K562 (cell line): Measurements from ENCODE around the gene USP17L28.
"Not testable (repeated sequence)": the region's sequence is repeated elsewhere in the genome, so short reads cannot be mapped to it uniquely, and the experiment has no call there.

Experiments
- HNRNPLL ChIP-seq: fragments of 200-400 bp; formaldehyde crosslinking; IDR thresholded peaks from 2 replicates; pipeline ENCODE4 v1.6.1; 2017; ENCODE audit warnings: low read length, low read depth, mild to moderate bottlenecking; ENCODE audit not compliant: poor library complexity, severe bottlenecking
- POLR2A ChIP-seq: fragments of 450-650 bp; conservative IDR thresholded peaks from 2 replicates; pipeline ENCODE4 v1.6.1; 2016
- ZBTB1 ChIP-seq: sonication (generic); formaldehyde crosslinking; IDR thresholded peaks from 2 replicates; pipeline ENCODE4 v1.8.1; 2023; ENCODE audit warnings: missing genetic modification reagents, low read depth, mild to moderate bottlenecking, borderline replicate concordance

DNA sequence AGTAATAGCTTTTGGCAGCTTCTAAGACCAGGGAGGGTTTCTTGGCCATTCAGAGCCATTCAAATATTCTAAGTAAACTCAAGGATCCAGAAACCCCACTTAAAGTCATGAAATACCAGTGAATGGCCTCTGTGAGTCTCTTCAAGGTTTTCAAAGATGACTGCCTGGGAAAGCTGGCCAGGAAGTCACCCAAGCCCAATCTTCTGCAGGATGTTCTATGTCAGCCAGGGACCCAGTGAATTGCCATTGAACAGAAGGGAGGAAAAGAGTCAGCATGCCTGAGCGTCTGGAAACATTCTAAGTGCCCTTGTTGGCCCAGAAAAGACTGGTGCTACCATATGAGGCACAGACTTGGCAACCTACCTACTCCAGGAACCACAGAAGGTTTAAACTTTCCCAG lies 31.2 kb downstream of the USP17L28 start:
- not testable (repeated sequence) for TF ChIP-seq ZBTB1 (CRISPR knock-in tag); POLR2A; HNRNPLL
